GM18498 (cell line): Measurements from ENCODE around the gene ARRDC1.
A peak's percentile ranks its signal among the peaks of the same experiment; 100 is the strongest.

ENCODE experiments used
- ATAC-seq: cut with Tn5 transposase; IDR thresholded peaks from one replicate; pipeline ENCODE4 v1.9.1; 2021; ENCODE audit warnings: mild to moderate bottlenecking, moderate library complexity; ENCODE audit not compliant: unreplicated experiment

The ARRDC1 gene

GRCh38 chr9:137634016-137634415, 28.5 kb downstream of the ARRDC1 start:
- no peak for ATAC-seq

GRCh38 chr9:137638680-137639079, 33.2 kb downstream of the ARRDC1 start:
- no peak for ATAC-seq

DNA sequence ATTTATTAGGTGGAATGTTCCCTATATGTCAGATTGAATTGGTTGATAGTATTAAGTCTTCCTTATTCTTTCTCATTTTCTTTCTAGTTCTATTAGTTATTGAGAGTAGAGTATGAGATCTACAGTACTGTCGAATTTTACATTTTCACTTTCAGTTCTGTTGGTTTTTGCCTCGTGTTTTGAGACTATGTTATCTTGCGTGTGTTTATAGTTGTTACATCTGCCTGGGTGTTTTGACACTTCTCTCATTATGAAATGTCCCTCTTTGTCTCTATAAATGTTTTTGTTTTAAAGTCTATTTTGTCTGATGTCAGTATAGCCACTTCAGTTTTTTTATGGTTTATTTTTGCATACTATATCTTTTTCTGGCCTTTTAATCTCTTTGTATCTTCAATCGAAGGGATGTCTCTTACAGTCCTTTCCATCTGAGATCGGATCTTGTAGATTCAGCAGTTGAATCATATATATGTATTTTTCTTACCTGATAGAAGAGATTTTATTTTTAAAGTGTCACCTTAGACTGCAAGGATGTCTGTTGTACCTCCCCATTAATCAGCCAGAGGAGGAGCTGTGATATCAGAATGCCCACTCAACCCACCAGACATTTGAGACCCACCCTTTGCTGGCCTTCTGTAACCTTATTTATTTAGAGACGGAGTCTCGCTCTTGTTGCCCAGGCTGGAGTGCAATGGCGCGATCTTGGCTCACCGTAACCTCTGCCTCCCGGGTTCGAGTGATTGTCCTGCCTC, 34.0 kb downstream of the ARRDC1 start:
- peak; percentile 51 for ATAC-seq

DNA sequence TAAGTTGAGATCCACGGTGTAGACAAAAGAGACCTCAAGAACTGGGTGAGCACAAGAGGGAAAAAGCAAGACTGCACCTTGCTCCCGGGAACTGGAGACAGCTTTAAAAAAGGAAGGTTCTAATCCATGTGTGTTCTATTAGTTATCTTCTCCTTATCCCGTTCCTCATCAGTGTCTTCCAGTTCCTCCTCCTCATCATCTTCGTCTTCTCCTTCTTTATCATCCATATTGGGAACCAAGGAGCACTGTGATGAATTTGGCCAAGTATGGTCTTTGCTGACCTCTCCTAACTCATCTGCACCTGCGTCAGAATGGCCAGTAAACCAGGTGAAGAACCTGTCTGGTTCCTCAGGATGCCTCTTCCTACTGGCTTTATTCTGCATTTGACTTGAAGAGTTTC, 35.4 kb downstream of the ARRDC1 start:
- ATAC-seq, result no peak

DNA sequence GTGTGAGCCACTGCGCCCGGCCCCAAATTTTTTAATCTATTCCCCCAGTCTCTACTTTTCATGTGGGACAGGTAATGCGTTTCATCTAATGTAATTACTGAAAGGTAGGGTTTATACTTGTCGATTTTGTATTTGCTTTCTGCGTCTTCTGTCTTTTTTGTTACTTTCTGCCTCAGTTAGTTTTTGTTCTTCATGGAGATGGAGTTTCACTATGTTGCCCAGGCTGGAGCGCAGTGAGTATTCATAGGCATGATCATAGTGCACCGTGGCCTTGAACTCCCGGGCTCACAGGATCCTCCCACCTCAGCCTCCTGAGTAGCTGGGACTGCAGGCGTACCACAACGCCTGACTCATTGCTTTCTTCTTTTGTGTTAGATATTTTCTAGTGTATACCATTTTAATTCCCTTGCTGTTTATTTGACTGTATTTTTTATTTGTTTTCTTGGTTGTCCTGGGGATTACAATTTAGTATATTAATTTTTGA, 36.7 kb downstream of the ARRDC1 start:
- no peak for ATAC-seq

DNA sequence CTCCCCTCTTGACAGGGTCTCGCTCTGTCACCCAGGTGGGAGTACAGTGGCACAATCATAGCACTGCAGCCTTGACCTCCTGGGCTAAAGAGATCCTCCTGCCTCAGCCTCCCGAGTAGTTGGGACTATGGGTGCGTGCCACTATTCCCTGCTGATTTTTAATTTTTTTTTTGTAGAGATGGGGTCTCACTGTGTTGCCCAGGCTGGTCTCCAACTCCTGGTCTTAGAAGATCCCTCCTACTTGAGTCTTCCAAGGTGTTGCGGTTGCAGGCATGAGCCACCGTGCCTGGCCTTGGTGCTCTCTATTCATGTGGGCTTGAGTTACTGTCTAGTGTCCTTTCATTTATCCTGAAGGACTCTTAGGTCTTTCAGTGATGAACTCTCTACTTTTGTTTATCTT, 37.4 kb downstream of the ARRDC1 start:
- ATAC-seq, result no peak

DNA sequence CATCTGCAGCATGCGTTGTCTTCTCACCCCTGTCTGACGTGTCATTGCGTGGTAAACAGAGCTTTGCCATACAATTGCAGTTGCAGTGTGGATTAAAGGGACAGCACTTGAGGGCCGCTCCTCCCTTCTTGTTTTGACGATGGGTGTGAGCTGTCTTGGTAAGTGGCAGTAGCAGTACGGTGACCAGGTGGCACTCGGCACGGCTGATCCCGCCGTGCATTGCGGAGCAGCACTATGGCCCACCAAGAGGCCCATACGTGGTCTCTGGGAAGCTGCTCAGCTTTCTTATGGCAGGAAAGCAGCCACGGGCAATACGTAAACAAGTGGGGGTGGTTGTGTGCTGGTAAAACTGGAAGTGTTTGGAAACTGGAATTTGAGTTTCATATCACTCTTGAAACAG, 38.4 kb downstream of the ARRDC1 start:
- no peak for ATAC-seq

GRCh38 chr9:137645211-137645610, 39.7 kb downstream of the ARRDC1 start:
- ATAC-seq, result no peak

DNA sequence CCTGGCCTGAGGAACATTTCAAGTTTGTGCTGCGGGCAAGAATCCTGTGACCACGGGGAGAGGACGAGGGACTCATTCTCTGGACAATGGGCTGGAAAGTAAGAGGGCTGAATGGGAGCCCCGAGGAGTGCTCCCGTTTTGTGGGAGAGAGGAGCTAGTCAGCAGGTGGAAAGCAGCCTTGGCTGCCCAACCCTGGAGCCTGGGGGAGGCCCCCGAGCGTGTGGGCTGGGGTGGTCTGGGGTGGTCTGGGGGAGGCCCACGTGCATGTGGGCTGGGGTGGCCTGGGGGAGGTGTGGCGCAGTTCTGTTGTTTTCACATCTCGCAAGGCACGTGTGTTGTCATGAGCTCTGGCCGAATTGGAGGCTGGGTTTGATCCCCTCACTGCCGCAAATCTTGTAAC, 40.9 kb downstream of the ARRDC1 start:
- ATAC-seq, result no peak

- ATAC-seq, result no peak
Observed at GRCh38 chr9:137647096-137647714, 41.7 kb downstream of the ARRDC1 start.

DNA sequence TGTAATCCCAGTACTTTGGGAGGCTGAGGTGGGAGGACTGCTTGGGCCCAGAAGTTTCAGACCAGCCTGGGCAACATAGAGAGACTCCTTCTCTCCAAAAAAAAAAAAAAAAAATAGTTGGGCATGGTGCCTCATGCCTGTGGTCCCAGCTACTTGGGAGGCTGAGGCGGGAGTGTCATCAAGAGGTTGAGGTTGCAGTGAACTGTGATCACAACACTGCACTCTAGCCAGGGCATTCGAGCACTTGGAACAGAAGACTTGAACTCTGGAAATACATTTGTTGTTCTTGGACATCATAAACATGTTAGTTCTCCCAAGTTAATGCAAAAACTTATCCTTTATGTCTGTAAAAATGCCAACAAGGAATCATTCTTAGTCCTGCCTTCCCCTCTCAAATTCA, 42.9 kb downstream of the ARRDC1 start:
- no peak for ATAC-seq

GRCh38 chr9:137649553-137649952, 44.1 kb downstream of the ARRDC1 start:
- ATAC-seq, result no peak

DNA sequence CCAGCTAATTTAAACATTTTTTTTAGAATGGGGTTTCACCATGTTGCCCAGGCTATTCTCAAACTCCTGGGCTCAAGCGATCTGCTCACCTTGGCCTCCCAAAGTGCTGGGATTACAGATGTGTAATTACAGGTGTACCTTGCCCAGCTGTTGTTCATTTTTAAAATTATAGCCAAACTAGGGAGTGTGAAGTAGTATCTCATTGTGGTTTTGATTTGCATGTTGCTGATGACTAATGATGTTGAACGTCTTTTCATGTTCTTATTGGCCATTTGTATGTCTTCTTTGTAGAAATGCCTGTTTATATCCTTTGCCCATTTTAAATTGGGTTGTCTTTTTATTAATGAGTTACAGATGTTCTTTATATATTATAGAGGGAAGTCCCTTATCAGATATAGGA, 44.8 kb downstream of the ARRDC1 start:
- no peak for ATAC-seq

DNA sequence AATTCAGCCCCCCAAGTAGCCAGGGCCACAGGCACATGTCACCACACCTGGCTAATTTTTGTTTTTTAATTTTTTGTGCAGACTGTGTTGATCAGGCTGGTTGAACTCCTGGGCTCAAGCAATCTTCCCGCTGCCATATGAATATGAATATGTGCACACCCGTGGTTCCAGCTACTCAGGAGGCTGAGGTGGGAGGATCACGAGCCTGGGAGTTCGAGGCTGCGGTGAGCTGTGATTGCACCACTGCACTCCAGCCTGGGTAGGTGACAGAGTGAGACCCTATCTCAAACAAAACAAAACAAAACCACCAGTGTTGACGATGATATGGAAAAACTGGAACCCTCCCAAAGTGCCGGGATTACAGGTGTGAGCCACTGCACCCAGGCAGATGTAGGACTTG, 45.3 kb downstream of the ARRDC1 start:
- no peak for ATAC-seq

DNA sequence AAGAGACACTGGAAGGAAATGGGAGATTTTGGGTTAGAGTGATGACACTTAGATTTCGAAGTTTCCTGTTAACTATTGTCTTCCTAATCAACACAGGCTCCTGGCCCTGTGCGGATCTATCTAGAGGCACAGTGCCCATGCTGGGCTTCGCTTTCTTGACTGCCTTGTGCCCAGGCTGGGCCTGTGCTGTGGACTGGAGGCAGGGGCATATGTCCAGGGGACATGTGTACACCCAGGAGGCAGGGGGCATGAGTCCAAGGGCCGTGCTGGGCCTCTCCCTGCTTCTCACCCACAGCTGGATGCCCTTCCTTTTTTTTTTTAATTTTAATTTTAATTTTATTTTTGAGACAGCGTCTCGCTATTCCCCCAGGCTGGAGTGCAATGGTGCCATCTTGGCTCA, 50.9 kb downstream of the ARRDC1 start:
- ATAC-seq, result no peak

GRCh38 chr9:137657606-137658005, 52.1 kb downstream of the ARRDC1 start:
- no peak for ATAC-seq

DNA sequence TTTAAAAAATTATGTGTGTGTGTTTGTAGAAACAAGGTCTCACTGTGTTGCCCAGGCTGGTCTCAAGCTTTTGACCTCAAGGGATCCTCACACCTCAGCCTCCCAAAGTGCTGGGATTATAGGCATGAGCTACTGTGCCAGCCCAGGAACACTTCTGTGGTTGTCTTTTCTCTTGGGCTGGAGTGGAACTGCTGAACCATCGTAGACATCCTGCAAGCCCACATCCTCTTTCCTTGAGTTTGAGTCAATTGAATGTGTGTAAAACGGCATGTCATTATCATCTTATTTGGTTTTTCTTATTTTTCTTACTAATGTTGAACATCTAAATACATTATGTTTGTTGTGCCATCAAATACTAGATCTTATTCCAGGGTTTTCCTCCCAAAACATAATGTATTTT, 53.3 kb downstream of the ARRDC1 start:
- ATAC-seq, result no peak

DNA sequence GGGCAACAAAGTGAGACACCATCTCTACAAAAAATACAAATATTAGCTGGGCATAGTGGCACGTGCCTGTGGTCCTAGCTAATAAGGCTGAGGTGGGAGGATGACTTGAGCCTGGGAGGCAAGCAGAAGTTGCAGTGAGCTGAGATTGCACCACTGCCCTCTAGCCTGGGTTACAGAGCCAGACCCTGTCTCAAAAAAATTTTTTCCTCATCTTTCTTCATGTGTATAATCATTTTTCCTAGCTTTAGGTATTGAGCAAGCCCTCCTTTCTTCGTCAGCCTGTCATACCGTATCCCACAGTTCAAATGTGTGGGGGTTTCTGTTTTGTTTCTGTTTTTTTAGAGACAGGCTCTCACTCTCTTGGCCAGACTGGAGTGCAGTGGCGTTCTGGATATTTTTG, 54.7 kb downstream of the ARRDC1 start:
- ATAC-seq, result no peak

- no peak for ATAC-seq
Observed at GRCh38 chr9:137663584-137663983, 58.1 kb downstream of the ARRDC1 start.

GRCh38 chr9:137664676-137665075, 59.2 kb downstream of the ARRDC1 start:
- ATAC-seq, result no peak
